GM23248 (cell line): ENCODE measurements around the gene GORASP1.

Experiments used
- EZH2 ChIP-seq: fragments of 200-600 bp; sonication (generic); IDR thresholded peaks from 2 replicates; pipeline ENCODE4 v1.6.1; 2018; ENCODE audit warnings: antibody characterized with exemption, mild to moderate bottlenecking; ENCODE audit not compliant: insufficient read depth, poor library complexity, severe bottlenecking
- EZH2phosphoT487 ChIP-seq: fragments of 200-600 bp; sonication (generic); IDR thresholded peaks from 2 replicates; pipeline ENCODE4 v1.6.1; 2018; ENCODE audit warnings: antibody characterized with exemption, moderate library complexity, mild to moderate bottlenecking, low read depth; ENCODE audit not compliant: insufficient read depth

DNA sequence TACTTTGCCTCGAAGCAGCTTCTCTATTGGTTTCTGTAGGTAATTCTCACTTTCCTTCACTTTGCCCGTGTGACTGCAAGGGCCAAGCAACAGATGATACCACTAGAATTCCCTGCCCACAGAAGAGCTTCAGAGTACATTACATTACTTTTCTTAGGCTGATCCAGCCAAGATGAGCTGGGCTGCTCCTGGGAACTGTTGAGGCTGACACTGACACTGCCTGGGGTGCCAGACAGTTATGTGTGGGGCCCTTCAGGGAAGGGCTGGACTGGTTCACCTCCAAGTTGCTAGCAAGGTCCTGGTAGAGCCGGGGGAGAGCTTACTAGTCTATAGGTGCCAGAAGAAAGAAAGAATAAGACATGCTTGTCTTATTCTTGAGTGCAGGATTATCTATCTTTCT, 19.0 kb downstream of the GORASP1 start:
- TF ChIP-seq EZH2 (no peak), EZH2phosphoT487 (no peak)
